ENCODE measurements around the gene LENEP.

Gene LENEP

DNA sequence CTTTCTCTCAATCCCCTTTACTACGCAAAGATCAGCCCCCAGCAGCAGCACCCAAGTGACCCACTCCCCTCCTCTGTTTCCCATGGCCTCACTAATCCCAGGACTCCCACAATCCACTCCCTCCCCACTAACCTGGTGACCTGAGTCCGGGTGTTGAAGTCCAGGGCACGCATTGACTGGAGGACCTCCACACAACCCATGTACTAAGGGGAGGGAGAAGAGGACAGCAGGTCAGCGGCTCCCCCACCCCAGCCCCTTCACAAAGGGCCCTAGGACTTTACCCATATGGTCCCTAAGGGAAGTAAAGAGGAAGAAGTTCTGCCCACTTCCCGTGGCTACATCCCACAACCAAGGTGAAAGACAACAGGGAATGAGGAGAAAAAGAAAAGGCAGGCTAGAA is 24.1 kb upstream of the LENEP start:
- Histone ChIP-seq H3K36me3 (ENCODE audit: control insufficient read depth, insufficient read depth, low read length) (peaks cover 47% of the 10 kb centered on the region), H3K4me1 (ENCODE audit: control insufficient read depth, insufficient read depth, low read length, poor library complexity, severe bottlenecking) (peaks cover 9% of the 10 kb centered on the region), H3K27ac (ENCODE audit: insufficient read depth, low read length, poor library complexity, severe bottlenecking) (peak overlapping the region; percentile 20), H3K9me3 (ENCODE audit: control insufficient read depth, low read length) (no peaks in the 10 kb centered on the region), H3K27me3 (replicated peaks; ENCODE audit: control insufficient read depth, insufficient read depth, low read length, poor library complexity, severe bottlenecking) (no peaks in the 10 kb centered on the region), H3K4me3 (ENCODE audit: insufficient read depth, low read depth, low read length, poor library complexity, severe bottlenecking) (no peak overlapping the region)
- no peak for DNase-seq

GRCh38 chr1:154969860-154970452 is 23.4 kb upstream of the LENEP start:
- H3K9me3 ChIP-seq (ENCODE audit: control insufficient read depth, low read length): no peaks in the 10 kb centered on the region
- H3K36me3 ChIP-seq (ENCODE audit: control insufficient read depth, insufficient read depth, low read length): peaks cover 43% of the 10 kb centered on the region
- H3K4me1 ChIP-seq (ENCODE audit: control insufficient read depth, insufficient read depth, low read length, poor library complexity, severe bottlenecking): peaks cover 9% of the 10 kb centered on the region
- H3K4me3 ChIP-seq (ENCODE audit: insufficient read depth, low read depth, low read length, poor library complexity, severe bottlenecking): no peak overlapping the region
- H3K27me3 ChIP-seq (replicated peaks; ENCODE audit: control insufficient read depth, insufficient read depth, low read length, poor library complexity, severe bottlenecking): no peaks in the 10 kb centered on the region
- DNase-seq: no peak
- peak overlapping the region; percentile 23 for H3K27ac ChIP-seq (ENCODE audit: insufficient read depth, low read length, poor library complexity, severe bottlenecking)

DNA sequence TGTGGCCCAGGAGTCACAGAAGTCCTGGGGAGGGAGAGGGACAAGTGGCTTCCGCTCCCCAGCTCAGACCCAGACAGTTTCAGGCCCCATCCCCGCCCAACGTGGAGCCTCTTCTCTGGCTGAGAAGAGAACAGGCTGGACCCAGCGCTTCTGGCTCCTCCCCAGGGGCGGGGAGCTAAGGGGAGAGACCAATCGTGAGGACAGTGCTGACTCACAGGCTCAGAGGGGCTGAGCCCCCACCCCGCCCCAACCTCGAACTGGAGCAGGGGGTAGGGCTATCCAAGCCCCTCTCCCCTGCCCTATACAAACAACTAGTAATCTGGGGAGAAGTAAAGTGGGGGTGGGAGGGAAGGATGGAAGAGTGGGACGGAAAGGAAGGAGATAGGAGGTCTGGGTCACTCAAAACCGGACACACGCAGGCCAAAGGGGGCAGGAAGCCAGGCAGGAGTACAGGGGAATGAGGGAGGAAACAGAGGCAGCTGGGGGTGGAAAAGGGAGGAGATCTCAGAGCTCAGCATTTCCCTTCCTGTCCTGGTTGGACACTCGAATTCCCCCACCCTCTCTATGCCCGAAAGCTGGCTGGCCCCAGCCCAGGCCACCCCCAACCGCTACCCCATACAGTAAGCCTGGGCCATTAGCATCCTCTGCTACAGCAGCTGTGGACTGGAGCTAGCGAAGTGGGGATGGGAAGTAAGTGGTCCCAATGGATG is 22.6 kb upstream of the LENEP start, which contains the start of gene SHC1:
TSS of gene SHC1 (minus strand) at position 117 of the 710 bp plus-strand sequence. CDS start 221 bp downstream, outside the sequence.
- H3K4me1 ChIP-seq (ENCODE audit: control insufficient read depth, insufficient read depth, low read length, poor library complexity, severe bottlenecking): peaks cover 9% of the 10 kb centered on the region
- no peak within 1 kb of the TSS for H3K4me3 ChIP-seq (ENCODE audit: insufficient read depth, low read depth, low read length, poor library complexity, severe bottlenecking)
- peak within 1 kb of the TSS; percentile 23 for H3K27ac ChIP-seq (ENCODE audit: insufficient read depth, low read length, poor library complexity, severe bottlenecking)
- H3K27me3 ChIP-seq (replicated peaks; ENCODE audit: control insufficient read depth, insufficient read depth, low read length, poor library complexity, severe bottlenecking): no peaks in the 10 kb centered on the region
- DNase-seq: no peak
- H3K36me3 ChIP-seq (ENCODE audit: control insufficient read depth, insufficient read depth, low read length): peaks cover 35% of the 10 kb centered on the region
- H3K9me3 ChIP-seq (ENCODE audit: control insufficient read depth, low read length): no peaks in the 10 kb centered on the region

- no peaks in the 10 kb centered on the region for H3K9me3 ChIP-seq (ENCODE audit: control insufficient read depth, low read length)
- H3K4me3 ChIP-seq (ENCODE audit: insufficient read depth, low read depth, low read length, poor library complexity, severe bottlenecking): no peak overlapping the region
- H3K27ac ChIP-seq (ENCODE audit: insufficient read depth, low read length, poor library complexity, severe bottlenecking): no peak overlapping the region
- peaks cover 28% of the 10 kb centered on the region for H3K36me3 ChIP-seq (ENCODE audit: control insufficient read depth, insufficient read depth, low read length)
- DNase-seq: no peak
- H3K4me1 ChIP-seq (ENCODE audit: control insufficient read depth, insufficient read depth, low read length, poor library complexity, severe bottlenecking): peaks cover 9% of the 10 kb centered on the region
- no peaks in the 10 kb centered on the region for H3K27me3 ChIP-seq (replicated peaks; ENCODE audit: control insufficient read depth, insufficient read depth, low read length, poor library complexity, severe bottlenecking)
Observed at GRCh38 chr1:154971341-154971998, 21.9 kb upstream of the LENEP start.

- H3K4me3 ChIP-seq (ENCODE audit: insufficient read depth, low read depth, low read length, poor library complexity, severe bottlenecking): no peak overlapping the region
- no peaks in the 10 kb centered on the region for H3K9me3 ChIP-seq (ENCODE audit: control insufficient read depth, low read length)
- H3K27ac ChIP-seq (ENCODE audit: insufficient read depth, low read length, poor library complexity, severe bottlenecking): no peak overlapping the region
- peaks cover 22% of the 10 kb centered on the region for H3K36me3 ChIP-seq (ENCODE audit: control insufficient read depth, insufficient read depth, low read length)
- H3K4me1 ChIP-seq (ENCODE audit: control insufficient read depth, insufficient read depth, low read length, poor library complexity, severe bottlenecking): peaks cover 9% of the 10 kb centered on the region
- H3K27me3 ChIP-seq (replicated peaks; ENCODE audit: control insufficient read depth, insufficient read depth, low read length, poor library complexity, severe bottlenecking): no peaks in the 10 kb centered on the region
- DNase-seq: no peak
Observed at GRCh38 chr1:154972213-154972516, 21.2 kb upstream of the LENEP start.

DNA sequence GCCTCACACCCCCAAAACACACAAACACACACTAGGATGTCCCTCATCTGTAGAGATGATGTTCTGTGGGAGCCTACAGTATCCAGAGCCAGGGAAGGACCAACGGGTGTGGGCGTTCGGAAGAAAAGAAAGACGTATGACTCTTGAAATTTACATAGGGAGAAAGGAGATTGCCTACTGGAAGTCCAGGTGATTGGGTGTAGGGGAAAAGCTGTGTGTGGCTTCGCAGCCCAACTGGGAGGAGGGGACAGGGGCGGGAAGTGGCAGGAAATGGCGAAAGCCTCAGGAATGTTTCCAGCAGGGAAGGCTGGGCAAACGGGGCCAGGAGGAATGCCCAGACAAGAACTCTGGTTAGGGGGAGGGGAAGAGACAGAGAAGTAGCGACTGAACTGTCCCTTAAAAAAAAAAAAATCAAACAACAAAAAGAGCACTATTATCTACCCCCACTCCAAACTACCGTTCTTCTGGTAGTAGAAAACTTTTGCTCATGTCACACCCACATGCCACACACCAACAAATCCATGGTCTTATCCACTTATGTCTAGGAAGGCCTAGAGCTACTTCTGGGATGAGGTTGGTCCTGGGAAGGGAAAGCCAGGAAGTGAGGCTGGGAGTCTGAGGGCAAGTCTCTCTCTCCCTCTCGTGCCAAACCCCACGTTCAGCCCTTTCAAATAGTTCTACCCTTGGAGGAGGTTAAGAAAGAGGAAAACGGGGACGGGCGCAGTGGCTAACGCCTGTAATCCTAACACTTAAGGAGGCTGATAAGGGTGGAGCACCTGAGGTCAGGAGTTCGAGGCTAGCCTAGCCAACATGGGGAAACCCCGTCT is 20.7 kb upstream of the LENEP start:
- Histone ChIP-seq H3K36me3 (ENCODE audit: control insufficient read depth, insufficient read depth, low read length) (peaks cover 17% of the 10 kb centered on the region), H3K27me3 (replicated peaks; ENCODE audit: control insufficient read depth, insufficient read depth, low read length, poor library complexity, severe bottlenecking) (no peaks in the 10 kb centered on the region), H3K27ac (ENCODE audit: insufficient read depth, low read length, poor library complexity, severe bottlenecking) (peak overlapping the region; percentile 95), H3K4me1 (ENCODE audit: control insufficient read depth, insufficient read depth, low read length, poor library complexity, severe bottlenecking) (peaks cover 9% of the 10 kb centered on the region), H3K4me3 (ENCODE audit: insufficient read depth, low read depth, low read length, poor library complexity, severe bottlenecking) (no peak overlapping the region), H3K9me3 (ENCODE audit: control insufficient read depth, low read length) (no peaks in the 10 kb centered on the region)
- no peak for DNase-seq

DNA sequence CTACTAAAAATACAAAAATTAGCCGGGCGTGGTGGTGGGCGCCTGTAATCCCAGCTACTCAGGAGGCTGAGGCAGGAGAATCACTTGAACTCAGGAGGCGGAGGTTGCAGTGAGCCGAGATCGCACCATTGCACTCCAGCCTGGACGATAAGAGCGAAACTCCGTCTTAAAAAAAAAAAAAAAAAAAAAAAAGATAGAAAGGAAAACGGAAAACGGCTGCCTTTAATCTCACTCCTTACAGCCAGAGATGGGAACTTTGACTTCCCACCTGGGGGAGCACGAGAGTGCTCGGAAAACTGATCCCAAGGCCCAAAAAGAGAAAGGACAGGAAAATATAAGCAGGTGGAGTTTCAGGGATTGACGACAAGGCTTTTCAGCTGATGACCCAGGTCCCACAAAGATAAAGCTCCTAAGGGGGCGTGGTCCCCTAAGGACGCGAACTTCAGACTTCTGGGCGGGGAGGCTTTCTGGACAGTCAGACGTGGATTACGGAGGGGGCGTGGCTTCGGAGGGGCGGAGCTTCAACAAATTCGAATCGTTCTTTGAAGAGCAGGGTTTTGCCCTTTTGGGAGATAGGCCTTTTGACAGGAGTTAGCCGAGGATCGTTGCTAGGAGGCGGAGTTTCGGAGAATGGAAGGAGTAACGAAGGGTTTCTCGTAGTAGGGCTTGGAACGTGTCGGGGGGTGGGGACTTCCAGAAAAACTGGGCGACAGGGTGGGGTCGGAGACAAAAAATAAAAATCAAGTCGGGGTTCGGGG is 19.9 kb upstream of the LENEP start:
- Histone ChIP-seq H3K36me3 (ENCODE audit: control insufficient read depth, insufficient read depth, low read length) (peaks cover 11% of the 10 kb centered on the region), H3K27me3 (replicated peaks; ENCODE audit: control insufficient read depth, insufficient read depth, low read length, poor library complexity, severe bottlenecking) (no peaks in the 10 kb centered on the region), H3K4me1 (ENCODE audit: control insufficient read depth, insufficient read depth, low read length, poor library complexity, severe bottlenecking) (peaks cover 9% of the 10 kb centered on the region), H3K9me3 (ENCODE audit: control insufficient read depth, low read length) (no peaks in the 10 kb centered on the region), H3K27ac (ENCODE audit: insufficient read depth, low read length, poor library complexity, severe bottlenecking) (peak overlapping the region; percentile 95), H3K4me3 (ENCODE audit: insufficient read depth, low read depth, low read length, poor library complexity, severe bottlenecking) (peak overlapping the region; percentile 64)
- DNase-seq: peak; percentile 83 to 92 (median 90)

DNA sequence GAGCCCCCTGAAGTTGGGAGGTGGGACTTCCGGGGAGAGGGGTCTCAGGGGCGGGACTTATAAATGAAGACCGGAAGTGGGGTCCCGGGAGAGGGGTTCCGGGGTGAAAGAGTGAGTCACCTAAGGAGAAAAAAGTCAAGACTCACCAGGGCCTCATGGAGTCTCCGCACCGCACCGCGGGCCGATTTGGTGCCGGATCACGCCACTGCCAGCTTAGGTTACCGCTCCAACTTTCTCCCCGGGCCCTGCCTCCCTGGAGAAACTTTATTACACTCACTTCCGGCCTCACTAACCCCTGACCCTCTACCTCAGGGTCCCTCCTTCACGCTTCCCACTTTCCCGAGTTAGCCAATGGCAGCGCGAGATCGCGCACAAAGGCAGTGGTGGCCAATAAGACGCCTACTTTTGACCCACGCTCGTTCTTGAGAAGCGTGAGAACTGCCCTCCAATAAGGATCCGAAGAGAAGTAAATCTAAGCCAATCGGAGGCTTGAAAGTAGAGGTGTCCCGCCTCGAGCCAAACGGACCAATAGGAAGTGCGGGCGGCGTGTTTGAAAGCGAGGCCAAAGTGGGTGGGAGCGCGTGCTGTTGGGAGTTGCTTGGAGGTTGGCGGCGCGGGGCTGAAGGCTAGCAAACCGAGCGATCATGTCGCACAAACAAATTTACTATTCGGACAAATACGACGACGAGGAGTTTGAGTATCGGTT is 19.1 kb upstream of the LENEP start, which contains the start of gene CKS1B:
TSS of gene CKS1B (plus strand) at position 580 of the 706 bp plus-strand sequence. CDS start at position 645, 65 bp downstream.
- peak; percentile 95 to 97 (median 96) for DNase-seq
- peaks cover 9% of the 10 kb centered on the region for H3K4me1 ChIP-seq (ENCODE audit: control insufficient read depth, insufficient read depth, low read length, poor library complexity, severe bottlenecking)
- H3K9me3 ChIP-seq (ENCODE audit: control insufficient read depth, low read length): no peaks in the 10 kb centered on the region
- H3K36me3 ChIP-seq (ENCODE audit: control insufficient read depth, insufficient read depth, low read length): peaks cover 11% of the 10 kb centered on the region
- H3K27ac ChIP-seq (ENCODE audit: insufficient read depth, low read length, poor library complexity, severe bottlenecking): peak within 1 kb of the TSS; percentile 95
- H3K4me3 ChIP-seq (ENCODE audit: insufficient read depth, low read depth, low read length, poor library complexity, severe bottlenecking): peak within 1 kb of the TSS; percentile 64
- H3K27me3 ChIP-seq (replicated peaks; ENCODE audit: control insufficient read depth, insufficient read depth, low read length, poor library complexity, severe bottlenecking): no peaks in the 10 kb centered on the region
